ENCODE measurements around the gene GFPT2.

Gene GFPT2

GRCh38 chr5:180332861-180333260, 20.3 kb downstream of the GFPT2 start:
- no peak for DNase-seq (ENCODE audit: low read depth)

- no peak for DNase-seq (ENCODE audit: low read depth)
These were observed 21.1 kb downstream of the GFPT2 start for GRCh38 chr5:180332051-180332517.

GRCh38 chr5:180331647-180331950, 21.5 kb downstream of the GFPT2 start:
- no peak for DNase-seq (ENCODE audit: low read depth)

- peak; percentile 38 for DNase-seq (ENCODE audit: low read depth)
These were observed 22.1 kb downstream of the GFPT2 start for GRCh38 chr5:180330810-180331646.

DNA sequence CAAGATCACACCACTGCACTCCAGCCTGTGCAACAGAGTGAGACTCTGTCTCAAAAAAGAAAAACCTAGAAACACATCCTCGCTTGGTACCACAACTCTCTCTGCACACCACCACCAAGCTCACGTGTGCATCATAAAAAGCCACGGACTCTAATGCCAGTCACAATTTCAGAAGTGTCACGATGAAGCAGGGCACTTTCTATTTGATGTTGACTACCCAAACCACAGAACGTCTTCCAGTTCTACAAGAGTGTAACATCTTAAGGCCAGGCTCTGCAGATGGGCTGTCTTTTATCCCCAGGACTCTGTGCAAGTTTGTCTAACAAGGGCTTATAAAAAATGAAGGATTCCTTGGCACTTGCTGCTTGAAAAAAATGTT, 22.9 kb downstream of the GFPT2 start:
- no peak for DNase-seq (ENCODE audit: low read depth)

DNA sequence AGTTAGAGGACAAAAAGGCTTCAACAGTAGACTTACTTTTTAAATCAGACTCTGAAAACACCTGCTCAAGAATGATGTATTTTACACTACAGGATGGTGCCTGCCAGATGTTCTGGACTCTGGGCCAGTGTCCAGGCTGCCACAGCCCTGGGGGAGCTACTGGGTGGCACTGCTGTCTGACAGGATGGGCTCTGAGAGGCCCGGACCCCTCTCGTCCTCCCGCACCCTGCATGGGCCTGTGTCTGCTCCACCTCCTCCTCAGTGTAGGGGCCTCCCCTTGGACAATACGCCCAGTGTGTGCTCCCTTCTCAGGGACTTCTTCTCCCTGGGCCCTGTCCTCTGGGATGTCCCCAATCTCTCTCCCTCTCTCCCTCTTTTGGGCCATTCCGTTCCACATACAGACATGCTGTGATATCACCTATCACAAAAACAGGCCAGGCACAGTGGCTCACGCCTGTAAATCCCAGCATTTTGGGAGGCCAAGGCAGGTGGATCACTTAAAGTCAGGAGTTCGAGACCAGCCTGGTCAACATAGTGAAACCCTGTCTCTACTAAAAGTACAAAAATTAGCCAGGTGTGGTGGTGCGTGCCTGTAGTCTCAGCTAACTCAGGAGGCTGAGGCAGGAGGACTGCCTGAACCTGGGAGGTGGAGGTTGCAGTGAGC, 23.4 kb downstream of the GFPT2 start:
- DNase-seq (ENCODE audit: low read depth), result no peak

GRCh38 chr5:180329138-180329435, 24.0 kb downstream of the GFPT2 start:
- DNase-seq (ENCODE audit: low read depth), result no peak

DNA sequence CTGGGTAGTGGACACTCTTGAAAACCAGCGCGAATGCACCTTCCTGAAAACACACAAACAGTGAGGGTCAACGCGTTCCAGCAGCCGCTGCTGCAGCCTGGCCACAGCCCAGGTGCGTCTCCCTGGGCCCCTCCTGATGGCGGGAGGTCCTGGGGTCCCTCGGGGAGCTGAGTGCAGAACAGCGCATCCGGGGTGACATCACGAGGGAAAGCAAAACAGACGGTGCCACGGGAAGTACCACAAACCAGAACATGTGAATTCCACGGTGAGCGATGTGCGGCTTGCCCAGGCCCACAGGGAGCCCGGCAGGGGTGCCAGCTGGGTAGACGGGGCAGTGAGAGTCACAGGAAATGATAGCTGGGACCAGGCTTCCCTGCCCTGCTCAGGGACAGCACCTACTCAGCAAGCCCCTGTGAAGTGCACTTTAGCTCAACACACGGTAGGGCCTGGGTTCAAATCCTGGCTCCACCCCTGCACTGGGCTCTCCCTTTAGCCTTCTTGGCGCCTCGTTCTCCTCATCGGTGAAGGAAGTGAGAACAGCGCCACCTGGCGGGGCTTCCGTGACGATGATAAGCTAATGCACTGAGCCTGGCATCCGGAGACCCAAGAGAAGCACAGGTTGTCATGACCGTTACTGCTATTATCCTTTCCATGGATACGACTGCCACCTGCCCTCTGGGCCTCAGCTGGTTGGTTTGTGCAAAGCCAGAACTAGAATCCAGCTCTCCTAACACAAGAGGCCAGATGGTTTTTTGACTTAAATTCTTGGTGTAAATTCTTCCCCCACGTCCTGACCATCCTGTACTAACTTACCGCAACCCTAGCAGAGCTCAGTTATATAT, 24.6 kb downstream of the GFPT2 start:
- peak; percentile 19 for DNase-seq (ENCODE audit: low read depth)

- no peak for DNase-seq (ENCODE audit: low read depth)
These were observed 26.1 kb downstream of the GFPT2 start for GRCh38 chr5:180326989-180327565.

- no peak for DNase-seq (ENCODE audit: low read depth)
These were observed 28.6 kb downstream of the GFPT2 start for GRCh38 chr5:180324601-180324950.

DNA sequence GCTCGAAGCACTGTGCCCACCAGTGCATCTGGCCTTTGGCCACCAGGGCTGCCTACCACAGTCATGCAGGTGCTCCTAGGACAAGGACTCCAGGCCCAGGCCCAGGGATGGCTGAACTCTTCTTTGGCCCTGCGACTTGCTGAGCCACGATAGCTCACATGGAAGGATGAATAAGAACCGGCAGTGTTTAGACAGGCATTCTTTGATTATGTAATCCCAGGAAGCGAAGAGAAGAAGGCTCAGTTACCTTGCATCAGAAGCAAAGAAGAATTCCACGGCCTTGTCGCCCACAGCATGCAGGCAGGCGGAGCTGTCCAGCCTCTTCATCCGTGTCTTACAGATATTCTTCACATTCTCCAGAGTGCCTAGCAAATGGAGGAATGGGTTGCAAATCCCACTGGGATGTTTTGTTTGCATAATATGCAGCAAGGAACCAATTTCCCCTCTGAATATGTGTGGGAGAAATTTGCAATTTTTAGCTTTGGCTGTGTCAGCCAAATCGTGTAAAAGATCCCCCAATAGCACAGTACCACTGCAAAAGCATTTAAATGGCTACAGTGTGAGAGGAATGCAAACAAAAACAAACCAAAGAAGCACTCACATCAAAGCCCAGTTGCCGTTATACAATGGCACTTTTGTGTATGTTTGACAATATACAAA, 29.1 kb downstream of the GFPT2 start:
- DNase-seq (ENCODE audit: low read depth), result no peak

DNA sequence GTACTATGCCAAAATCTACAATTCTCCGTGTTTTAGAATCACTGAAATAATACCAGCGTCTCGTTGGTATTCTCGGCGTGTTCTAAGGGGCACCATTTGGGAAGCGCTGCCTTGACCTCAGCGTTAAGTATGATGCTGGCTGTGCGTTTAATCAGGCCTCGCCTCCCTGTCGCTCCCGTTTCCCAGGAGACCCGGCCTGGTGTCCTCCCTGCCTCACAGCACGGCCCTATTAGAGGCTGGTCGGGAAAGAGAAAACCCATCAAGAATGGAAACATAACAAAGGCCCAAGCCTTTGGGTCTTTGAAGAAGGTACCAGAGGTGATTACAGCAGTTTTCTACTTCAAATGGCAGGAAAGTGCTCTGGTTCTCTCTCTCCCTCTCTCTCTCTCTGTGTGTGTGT, 30.0 kb downstream of the GFPT2 start:
- no peak for DNase-seq (ENCODE audit: low read depth)

GRCh38 chr5:180318456-180319089, 34.6 kb downstream of the GFPT2 start:
- DNase-seq (ENCODE audit: low read depth), result no peak

- no peak for DNase-seq (ENCODE audit: low read depth)
These were observed 36.5 kb downstream of the GFPT2 start for GRCh38 chr5:180316586-180316985.

DNA sequence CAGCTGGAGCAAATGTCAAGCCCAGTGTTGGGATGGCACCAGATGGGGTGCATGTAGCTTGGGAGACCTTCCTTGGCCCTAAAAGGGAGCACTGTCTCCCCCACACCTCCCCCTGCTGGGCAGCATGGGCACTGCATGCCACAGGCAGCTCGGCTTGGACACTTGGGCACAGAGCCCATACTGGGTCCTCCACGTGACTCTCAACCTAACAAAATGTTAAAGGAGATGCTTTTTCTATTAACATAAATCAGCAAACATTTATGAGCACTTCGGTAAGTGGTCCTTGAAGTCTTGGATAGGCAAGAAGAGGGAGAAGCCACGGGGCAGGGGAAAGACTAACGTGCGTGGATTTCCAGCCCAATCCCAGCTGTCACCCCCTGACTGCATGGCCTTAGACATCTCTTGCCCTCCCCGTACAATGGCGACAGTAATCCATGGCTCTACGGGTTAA, 37.3 kb downstream of the GFPT2 start:
- no peak for DNase-seq (ENCODE audit: low read depth)

DNA sequence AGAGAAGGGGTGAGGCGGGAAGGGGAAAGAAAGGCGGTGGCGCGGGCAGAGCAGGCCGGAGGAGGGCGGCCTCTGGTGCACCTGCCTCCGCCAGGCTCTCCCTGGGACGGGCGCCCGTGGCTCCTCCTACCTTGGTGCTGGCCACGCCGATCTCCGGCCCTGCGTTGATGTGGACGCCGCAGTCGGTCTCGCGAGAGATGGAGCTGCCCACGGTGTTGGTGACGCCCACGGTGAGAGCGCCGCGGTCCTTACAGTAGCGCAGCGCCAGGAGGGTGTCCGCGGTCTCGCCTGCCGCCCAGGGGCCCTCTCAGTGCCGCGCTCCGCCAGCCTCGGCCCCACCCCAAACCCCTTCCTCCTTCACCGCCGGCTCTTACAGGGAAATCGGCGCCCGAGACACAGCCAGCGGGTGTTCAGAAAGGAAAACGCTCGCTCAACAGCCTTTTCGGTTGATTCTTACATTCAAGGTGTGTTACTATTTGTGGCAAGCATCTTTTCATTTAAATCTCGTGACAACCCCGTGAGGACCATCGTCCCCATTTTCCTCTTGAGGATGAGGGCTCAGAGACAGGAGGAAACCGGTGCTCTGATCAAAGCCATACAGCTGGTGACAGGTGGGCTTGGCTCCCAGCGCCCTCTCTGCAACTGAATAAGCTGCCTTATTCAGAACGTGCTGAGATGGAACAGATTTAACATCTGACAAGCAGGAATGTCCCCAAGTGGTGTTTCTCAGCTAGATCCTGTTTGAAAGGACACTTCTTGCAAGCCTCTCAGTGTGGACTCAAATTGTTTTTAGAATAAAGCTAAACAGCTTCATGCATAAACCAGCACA, 39.2 kb downstream of the GFPT2 start:
- DNase-seq (ENCODE audit: low read depth), result no peak

- no peak for DNase-seq (ENCODE audit: low read depth)
These were observed 41.9 kb downstream of the GFPT2 start for GRCh38 chr5:180311216-180311615.

DNA sequence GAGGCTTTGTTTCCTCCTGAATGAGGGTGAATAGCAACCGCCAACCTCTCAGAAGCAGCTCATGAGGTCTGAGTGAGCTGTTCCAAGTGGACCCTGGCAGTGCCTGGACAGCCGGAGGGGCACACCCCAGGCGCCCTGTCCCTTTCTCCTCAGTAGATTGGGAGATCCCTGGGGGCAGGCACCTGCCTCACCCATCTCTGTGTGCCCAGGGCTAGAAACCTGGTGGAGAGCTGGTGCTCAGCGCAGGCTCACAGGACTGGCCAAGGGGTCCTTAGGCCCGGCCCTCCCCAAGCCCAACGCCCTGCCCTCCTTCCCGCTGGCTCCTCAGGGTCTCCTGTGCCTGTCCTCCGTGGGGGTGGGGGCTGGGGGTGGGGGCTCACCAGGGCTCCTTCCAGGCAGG, 46.3 kb downstream of the GFPT2 start:
- DNase-seq (ENCODE audit: low read depth), result no peak

DNA sequence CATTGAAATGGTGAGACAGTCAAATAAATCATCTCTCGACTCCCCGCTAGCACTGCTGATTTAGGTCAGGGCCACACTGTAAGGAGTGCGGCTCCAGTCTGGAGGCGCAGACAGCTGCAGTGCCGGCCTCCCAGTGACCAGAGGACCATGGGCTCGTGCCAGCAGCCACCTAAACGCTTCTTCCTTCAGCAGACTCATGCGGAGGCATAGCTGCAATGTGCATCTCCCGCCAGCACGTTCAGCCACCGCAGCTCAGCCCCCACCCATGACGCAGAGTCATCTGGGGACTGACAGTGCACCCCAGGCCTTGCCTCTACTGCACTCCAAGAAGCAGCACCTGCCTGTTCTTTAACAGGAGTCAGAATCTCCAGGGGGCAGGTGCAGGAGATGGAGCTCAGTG, 47.7 kb downstream of the GFPT2 start:
- DNase-seq (ENCODE audit: low read depth), result no peak

DNA sequence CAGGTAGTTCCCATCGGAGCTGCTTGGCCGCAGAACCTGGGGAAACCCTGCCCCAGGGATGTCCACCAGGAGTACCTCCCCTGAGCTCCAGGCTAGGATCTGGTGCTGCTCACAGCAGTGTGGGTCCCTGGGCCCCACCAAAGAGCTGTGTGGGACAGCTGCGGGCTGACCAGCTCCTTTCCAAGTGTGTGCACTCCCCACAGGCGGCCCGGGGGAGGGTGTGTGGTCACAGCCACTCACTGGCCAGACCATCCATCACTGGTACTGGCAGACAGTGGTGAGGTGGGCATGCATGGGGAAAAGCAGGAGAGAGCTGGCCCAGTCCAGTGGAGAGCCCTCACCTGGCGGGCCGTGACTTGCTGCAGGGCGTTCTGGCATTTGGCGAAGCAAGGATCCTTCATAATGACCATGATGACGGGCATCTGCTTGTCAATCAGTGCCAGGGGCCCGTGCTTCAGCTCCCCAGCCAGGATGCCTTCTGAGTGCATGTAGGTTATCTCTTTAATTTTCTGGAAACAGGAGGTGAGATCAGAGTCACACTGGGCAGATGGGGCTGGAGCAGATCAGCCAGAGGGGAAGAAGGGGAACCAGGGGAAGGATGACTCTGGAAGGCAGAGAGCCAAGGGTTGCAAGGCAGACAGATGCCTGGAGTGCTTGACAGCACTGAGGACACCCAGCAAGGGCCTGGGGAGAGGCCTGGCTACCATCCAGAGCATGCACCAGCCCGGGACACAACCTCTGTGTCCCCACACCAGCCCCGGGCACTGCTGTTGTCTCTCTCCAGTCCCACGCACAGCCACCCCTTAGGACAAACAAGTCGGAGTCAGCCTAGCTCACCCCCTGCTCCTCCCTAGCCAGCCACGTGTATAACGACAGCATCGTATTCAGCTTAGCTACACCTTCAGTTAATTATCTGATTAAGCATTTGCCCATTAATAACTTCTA, 48.4 kb downstream of the GFPT2 start:
- DNase-seq (ENCODE audit: low read depth), result no peak
